Inflammatory macrophage treated with lipopolysaccharide for 4 hours (primary cell): Measurements from ENCODE around the gene WNK1.
"Not testable (repeated sequence)": the region's sequence is repeated elsewhere in the genome, so short reads cannot be mapped to it uniquely, and the experiment has no call there.

Experiments used
- DNase-seq: peaks from one replicate; pipeline ENCODE4 v3.0.0-alpha.2; 2020

WNK1 gene

DNA sequence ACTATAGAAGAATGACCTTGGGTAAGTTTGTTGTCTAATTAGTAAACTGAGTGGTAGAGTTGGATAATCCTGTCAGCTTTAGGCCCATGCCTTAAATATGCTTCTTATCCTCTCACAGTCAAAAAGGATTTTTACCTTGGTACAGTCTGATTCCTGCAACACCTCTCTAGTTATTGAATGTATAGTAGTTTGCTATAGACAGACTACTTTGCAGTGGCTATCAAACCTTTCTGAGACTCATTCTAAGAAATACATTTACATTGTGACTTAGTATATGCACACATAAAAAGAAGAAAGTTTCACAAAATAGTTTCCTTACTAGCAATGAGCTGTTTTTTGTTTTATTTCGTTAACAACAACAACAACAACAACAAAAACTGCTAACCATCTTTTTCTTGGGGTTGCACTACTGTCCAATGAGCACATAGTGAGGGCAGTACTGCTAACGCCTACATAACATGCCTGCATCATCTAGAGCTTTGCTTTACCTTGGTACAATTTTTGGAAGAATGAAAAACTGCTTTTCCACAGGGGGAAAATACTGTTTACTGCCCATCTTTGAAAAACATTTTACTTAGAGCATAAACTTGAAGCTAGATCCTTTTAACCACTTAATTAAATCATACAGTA lies 28.5 kb downstream of the WNK1 start:
- no peak for DNase-seq

DNA sequence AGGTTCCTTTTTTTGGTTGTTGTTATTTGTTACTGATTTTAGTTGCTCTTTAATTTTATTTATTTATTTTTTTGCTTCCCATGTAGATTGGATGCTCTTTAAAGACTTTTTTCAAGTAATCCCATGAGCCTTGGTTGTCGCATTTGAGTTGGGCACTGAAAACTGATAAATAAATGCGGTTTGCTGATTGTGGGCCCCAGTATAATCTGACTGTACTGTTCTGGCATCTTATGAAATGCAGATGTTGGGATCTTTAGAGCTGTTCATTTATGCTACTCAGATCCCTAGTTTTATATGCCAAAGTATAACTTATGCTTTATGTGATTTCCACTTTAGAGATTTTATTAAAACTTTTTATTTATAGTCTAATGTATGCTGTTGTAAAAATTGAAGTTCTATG lies 33.3 kb downstream of the WNK1 start:
- no peak for DNase-seq

DNA sequence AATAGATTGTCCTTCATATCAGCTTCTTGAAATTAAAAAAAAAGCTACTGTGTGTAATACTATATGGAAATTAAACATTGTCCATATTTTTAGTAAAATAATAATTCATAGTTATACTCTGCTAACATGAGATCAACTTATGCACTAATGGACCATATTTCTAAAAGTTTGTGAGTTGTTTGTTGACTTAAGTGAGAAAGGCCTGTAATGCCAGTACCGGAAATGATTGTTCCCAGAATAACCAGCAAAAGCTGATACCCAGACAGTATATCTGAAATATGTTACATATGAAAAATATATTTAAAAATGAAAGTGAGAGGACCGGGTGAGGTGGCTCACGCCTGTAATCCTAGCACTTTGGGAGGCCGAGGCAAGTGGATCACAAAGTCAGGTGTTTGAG lies 35.9 kb downstream of the WNK1 start:
- DNase-seq, result no peak

DNA sequence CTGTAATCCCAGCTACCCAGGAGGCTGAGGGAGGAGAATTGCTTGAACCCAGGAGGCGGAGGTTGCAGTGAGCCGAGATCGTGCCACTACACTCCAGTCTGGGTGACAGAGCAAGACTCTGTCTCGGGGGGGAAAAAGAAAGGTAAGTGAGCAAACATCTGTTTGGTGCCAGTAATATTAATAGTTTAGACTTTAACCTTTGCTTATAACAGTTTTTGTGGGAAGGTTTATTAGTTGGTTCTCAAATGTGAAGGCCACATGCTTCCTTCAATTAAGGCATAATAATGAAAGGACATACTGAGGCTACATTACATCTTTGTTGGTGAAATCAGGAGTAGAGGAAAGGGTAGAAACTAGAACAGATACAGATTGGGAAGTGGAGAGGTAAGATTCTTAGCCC lies 36.4 kb downstream of the WNK1 start:
- DNase-seq, result not testable (repeated sequence)

DNA sequence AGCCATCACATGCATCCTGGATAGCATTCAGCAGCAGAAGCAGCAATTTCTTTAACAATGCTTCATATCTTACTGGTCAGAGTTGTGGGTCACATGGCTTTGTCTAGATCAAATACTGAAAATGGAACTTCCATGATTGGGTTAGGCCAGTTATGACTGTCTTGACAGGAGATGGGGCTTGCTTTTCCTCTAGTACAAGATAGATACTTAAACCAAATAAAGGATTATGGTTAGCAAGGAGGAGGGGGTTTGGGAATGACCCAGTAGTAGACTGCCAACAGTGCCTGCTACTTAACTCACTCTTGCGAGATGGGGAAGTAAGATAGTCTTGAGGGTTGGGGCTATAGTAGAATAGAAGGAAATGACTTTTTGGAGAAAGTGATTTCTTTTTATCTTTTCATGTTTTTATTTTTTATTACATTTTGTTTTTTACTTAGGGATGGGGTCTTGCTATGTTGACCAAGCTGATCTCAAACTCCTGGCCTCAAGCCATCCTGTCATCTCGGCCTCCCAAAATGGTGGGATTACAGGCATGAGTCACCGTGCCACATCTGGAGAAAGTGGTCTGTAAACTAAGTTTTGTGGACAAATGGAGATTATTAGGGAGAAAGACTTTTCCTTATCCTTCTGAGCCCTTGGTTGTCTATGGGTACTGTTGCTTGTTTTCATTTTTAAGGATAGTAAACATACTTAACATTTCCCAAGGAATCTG lies 37.6 kb downstream of the WNK1 start:
- DNase-seq, result peak; percentile 39

DNA sequence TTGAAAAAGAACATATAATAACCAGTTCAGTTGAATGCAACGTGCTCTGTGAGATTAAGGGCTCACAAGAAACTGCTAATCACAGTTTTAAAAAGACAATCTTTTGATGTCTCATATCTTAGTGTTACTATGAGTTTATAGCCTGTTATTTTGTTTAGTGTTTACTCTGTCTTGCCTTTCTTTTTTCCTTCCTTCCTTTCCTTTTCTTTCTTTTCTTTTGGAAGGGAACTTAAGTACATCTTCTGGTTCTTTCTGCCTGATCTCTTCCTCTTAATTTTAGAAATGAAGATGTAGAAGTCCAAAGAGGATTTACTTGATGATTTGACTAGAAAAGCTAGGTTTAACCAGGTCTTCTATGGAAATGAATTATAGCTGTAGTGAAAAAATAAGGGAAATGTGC lies 38.2 kb downstream of the WNK1 start:
- DNase-seq, result no peak

DNA sequence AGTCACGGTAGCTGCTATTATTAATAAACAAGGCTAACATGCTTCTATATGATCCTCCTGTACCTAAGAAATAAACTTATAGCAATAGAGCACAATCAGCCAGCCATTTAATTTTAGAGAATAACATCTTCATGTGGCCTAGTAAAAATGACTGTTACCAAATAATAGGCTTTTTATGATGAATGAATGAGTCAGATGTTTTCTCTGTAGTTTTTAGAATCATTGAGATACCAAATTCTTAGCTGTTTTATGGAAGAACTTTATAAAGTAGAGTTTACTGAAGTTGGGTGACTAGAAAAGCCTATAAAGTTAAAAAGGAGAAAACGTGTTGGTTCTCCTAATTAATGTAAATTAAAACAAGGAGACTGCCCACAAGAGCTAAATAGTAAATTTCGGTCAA lies 40.7 kb downstream of the WNK1 start:
- no peak for DNase-seq

DNA sequence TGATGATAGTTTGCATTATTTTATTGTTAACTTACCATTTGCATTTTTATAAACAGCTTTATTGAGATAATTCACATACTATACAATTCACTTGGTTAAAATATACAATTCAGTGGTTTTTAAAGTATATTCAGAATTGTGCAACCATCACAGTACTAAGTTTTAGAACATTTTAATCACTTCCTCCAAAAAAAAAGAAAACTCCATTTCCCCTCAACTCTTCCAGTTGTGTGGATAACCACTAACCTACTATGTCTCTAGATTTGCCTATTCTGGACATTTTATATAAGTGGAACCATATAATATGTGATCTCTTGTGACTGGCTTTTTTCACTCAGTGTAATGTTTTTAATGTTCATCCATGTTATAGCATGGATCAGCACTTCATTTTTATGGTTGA lies 41.3 kb downstream of the WNK1 start:
- DNase-seq, result peak; percentile 44

DNA sequence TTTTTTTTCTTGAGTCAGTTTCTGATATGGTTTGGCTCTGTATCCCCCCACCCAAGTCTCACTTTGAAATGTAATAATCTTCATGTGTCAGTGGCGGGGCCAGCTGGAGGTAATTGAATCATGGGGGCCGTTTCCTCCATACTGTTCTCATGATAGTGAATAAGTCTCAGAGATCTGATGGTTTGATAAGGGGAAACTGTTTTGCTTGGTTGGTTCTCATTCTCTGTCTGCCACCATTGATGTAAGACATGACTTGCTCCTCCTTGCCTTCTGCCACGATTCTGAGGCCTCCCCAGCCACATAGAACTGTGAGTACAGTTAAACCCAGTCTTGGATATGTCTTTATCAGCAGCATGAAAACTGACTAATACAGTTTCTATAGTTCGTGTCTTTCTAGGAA lies 42.9 kb downstream of the WNK1 start:
- no peak for DNase-seq

DNA sequence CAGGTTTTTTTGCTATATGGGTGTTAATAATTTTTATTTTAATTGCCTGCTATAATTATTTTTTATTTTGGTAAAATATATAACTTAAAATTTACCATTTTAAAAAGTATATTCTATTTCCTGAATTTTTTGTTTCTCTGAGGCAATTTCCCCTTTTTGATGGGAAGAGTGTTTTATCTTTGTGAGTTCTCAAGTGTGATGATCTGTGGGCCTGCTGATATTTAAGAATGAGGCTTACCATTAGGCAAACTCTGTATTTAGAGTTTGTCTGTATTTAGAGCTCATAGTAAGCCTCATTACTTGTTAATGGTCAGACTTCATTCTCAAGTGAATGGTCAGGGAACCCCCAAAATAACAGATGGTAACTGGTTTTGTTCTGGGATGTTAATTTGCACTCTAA lies 48.0 kb downstream of the WNK1 start:
- peak; percentile 40 for DNase-seq

DNA sequence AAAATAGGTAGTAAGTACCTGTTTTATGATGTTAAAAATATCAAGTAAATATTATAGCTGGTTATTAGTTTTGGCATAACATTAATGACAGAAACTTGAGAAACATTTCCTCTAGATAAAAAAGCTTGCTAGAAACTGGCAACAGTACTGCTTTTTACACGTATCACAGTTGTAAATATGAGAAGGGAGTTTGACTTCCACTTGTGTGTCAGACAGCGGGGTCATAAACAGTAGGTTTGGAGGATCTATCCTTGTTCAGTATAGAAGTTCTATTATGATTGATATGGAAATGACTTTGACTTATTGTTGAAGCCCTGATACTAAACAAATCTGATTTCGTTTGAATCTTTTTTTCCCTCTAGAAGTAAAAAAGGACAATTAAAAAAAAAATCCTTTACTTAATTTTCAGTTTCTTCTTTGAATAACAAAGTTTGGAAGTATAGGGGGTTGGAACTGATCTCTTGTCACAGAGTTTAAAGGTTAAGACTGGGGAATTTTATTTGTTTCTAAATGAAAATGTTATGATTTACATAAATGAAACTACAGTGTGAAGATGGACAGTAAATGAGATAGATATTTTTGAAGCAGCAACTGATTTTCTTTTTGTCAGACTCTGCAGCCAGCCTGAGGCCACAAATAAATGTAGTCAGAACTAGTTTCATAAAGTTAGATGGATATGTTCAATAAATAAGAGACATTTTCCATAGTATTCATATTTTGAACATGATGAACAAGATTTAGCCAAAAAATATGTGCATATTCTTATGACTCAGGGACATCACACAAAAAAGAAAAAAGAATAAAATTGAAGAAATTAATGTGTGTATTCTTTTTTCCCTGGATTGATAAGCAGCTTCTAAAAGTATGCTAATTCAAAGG lies 50.1 kb downstream of the WNK1 start:
- peak; percentile 43 for DNase-seq

DNA sequence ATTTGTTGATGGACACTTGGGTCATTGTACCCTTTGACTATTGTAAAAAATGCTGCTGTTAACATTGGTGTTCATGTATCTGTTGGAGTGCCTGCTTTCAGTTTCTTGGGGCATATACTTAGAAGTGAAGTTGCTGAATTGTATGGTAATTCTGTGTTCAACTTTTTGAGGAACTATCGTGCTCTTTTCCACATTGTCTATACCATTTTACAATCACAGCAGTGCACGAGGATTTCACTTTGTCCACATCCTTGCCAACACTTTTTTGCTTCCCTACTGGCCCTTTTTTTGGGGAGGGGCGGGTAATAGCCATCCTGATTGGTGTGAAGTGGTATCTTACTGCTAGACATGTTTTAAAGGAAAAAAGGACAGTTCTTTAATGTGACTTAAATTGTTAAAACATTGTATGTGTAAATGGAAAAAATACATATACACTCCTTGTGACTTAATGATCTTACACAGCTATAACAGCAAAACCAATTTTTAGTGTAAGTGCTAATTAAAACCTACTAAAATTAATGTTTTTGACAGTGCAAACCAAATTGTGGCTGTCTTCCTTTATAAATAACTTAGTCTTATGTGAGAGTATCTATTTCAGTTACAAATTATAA lies 52.7 kb downstream of the WNK1 start:
- DNase-seq, result peak; percentile 85

DNA sequence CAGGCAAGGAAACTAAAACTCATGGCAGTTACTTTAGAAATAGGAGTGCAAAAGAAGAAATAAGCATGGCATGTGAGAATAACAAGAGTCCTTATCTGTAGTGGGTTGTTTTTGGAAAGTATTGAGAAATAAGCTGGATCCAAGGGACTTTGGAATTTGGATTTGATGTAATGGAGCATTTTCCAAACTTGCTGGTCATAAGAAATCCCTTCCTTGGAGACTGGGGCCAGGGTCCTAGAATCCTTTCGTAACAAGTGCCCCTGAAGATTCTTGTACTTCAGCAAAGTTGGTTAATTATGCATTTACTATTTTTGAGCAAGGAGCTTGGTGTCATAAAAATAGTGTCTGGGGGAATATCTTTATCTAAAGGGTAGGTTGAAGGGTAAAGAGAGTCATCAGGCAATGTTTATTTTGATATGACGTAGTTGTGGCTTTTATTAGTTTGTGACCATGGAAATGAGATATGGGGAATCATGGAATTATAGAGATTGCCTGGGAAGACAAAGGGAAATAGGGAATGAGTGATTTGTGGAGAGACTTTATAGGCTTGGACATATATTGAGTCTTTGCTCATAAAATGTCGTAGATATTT lies 53.9 kb downstream of the WNK1 start:
- DNase-seq, result no peak

DNA sequence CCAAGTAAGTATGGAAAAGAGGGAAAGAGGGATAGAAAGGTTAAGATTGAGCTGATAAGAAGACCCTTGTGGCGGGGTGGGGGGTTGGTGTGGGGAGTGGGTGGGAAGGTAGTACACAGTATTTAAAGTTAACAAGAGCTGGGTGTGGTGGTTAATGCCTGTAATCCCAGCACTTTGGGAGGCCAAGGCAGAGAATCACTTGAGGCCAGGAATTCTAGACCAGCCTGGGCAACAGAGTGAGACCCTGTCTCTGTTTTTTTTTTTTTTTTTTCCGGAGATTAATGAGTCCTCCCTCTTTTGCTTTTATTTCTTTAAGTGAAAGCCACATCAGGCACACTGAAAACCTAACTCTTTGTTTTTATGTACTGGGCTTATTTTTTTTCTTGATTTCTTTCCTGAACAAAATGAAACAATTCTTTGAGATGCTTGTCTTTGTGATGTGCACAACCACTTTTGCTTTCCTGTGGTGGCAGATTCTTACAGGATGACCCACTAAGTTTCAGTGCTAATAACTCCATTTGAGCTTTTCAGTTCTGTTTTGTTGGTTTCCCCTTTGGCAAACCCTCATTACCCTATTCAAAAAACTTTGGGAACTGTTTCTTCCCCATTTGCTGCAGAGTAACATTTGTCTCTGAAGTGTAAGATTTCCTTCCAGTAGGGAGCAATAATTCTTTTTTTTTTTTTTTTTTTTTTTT lies 54.8 kb downstream of the WNK1 start:
- peak; percentile 84 for DNase-seq

DNA sequence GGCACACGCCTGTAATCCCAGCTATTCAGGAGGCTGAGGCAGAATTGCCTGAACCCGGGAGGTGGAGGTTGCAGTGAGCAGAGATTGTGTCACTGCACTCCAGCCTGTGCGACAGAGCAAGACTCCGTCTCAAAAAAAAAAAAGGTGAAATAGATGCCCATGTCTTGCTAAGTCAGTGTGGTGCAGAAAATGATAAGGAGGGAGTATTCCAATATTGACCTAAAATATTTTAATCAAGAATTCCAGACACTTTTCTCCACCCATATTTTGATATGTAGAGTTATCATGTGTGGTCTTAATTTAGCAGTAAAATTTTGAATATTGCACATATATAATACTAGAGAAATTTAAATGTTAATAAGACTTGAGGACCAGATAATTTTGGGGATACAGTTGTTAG lies 57.7 kb downstream of the WNK1 start:
- no peak for DNase-seq

DNA sequence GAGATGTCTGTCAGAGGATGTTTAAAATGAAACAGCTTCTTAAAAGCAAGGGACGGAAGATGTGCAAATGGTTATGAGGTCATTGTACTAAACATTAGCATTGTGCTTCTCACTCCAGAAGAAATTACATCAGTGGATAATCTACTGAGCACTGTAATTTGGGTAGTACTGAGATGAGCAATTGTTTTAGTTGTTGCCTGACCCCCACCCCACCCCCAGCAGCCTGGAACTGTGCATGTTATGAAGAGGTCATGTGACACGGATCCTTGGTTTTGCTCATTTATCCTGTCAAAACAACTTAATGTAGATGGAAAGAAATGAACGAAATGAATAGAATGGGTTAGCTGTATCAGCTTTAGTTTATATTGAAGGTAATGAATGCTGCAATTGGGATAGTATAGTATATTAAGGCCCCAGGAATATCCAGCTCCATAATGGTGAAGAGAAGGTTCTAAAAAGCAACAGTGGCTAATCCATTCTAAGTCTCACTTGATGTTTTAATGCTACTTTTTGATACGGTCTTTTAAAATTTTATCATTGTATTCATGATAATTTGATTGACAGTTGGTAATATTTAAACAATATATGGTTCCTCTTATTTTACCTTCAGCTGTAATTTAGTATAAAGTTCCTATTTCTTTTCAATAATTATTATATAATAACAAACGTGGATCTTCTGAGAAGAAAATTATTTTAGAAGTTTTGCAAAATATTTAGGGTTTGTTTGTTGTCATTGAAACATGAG lies 58.5 kb downstream of the WNK1 start:
- DNase-seq, result peak; percentile 49

DNA sequence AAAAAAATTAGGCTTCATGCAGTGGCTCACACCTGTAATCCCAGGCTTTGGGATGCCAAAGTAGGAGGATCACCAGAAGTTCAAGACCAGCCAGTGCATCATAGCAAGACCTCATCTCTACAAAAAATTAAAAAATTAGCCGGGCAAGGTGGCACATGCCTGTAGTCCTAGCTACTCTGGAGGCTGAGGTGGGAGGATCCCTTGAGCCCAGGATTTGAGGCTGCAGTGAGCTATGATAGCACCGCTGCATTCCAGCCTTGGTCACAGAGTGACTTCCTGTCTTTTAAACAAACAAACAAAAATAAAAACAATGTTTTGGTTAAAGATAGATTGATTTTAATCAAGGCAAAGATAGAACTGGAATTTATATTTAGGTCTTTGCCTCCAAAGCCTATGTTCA lies 60.6 kb downstream of the WNK1 start:
- no peak for DNase-seq

DNA sequence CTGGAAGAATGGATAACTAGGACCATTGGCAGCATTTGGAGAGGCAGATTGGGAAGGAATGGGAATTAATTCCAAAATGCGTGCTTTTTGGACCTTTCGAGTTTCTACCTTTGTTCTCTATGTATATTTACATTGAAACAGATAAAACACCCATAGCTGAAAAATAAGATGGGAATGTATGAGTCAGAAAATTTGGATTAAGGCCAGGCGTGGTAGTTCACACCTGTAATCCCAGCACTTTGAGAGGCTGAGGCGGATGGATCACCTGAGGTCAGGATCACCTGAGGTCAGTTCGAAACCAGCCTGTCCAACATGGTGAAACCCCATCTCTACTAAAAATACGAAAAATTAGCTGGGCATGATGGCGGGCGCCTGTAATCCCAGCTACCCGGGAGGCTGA lies 65.1 kb downstream of the WNK1 start:
- not testable (repeated sequence) for DNase-seq

DNA sequence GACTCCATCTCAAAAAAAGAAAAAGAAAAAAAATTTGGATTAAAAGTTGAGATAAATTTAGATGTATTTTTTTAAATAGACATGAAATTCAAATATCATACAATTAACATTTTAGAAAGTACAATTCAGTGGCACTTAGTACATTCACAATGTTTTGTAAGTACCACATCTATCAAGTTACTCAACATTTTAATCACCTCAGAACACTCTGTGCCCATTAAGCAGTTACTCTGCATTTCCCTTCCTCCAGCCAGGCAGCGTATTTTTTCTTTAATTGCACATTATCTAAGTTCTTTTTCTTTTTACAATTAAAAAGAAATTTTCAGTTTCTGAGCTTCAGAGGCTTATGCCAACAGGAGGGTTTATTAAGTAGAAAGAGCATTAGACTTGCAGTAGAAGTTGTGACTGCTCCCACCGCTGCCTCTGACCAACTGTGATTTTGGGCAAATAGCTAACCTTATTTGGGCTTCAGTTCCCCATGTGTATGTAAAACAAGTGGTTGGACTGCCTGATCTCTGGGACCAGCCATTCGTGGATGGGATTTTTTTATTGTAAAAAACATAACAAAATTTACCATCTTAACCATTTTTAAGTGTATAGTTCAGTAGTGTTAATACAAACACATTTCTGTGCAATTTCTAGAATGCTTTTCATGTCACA lies 65.7 kb downstream of the WNK1 start:
- DNase-seq, result no peak

DNA sequence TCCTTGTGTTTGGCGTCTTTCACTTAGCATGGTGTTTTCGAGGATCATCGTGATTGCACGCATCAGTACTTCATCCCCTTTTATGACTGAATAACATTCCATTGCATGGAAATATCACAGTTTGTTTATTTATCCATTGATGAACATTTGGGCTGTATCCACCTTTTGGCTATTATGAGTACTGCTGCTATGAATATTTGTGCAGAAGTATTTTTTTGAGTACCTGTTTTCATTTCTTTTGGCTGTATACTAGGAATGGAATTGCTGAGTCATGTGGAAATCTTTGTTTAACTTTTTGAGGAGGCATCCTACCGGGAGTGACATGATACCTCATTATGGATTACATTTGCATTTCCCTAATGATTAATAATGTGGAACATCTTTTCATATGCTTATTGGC lies 66.4 kb downstream of the WNK1 start:
- no peak for DNase-seq

DNA sequence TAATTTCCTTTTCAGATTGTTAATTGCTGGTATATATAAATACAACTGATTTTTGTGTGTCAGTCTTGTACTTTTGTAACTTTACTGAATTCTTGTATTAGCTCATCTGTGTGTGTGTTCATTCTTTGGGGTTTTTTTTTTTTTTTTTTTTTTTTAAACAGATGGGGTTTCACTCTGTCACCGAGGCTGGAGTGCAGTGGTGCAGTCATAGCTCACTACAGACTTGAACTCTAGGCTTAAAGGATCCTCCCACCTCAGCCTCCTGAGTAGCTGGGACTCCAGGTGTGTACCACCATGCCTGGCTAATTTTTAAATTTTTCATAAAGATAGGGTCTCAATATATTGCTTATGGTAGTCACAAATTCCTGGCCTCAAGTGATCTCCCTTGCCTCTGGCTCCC lies 68.0 kb downstream of the WNK1 start:
- DNase-seq, result no peak
